Adrenal gland (tissue), 12 donors: ENCODE measurements around the gene SUCLG2. TPM values are rescaled to one million over a fixed set of nuclear protein-coding genes. Genes with fewer than 3 reads are reported as not detected.
A peak's percentile ranks its signal among the peaks of the same experiment; 100 is the strongest.

ENCODE experiments used
- DNase-seq, 7 donors: peaks; one replicate each; pipeline ENCODE4 v3.0.0-alpha.2; 2019 to 2020
- H3K27ac ChIP-seq, 5 donors: fragments of 200-600 bp; sonication (generic) in 4 of 5; 1 replicate in 3 of 5; 2 replicates in 2 of 5; pipeline versions ENCODE4 v1.5.1 to v1.8.0; 2016 to 2020; ENCODE audit warnings: mild to moderate bottlenecking in 1 of 5
- H3K27me3 ChIP-seq: fragments of 200-600 bp; 2 replicates; pipeline ENCODE4 v1.8.0; 2021
- H3K36me3 ChIP-seq, 2 donors: fragments of 200-600 bp; replicated peaks in 1 of 2; 1 replicate in 1 of 2; 2 replicates in 1 of 2; pipeline versions ENCODE4 v1.5.1 to v1.8.0; 2018 to 2022
- H3K4me1 ChIP-seq, 2 donors: fragments of 200-600 bp; replicated peaks in 1 of 2; 1 replicate in 1 of 2; 2 replicates in 1 of 2; pipeline versions ENCODE4 v1.5.1 to v1.8.0; 2018 to 2021
- H3K4me3 ChIP-seq, 4 donors: fragments of 200-600 bp; sonication (generic) in 3 of 4; one replicate each; pipeline ENCODE4 v1.5.1; 2016 to 2018
- H3K9me3 ChIP-seq, 3 donors: fragments of 200-600 bp; sonication (generic) in 1 of 3; replicated peaks in 1 of 3; 1 replicate in 2 of 3; 2 replicates in 1 of 3; pipeline versions ENCODE4 v1.5.1 to v1.8.0; 2016 to 2021
- POLR2A ChIP-seq, 2 donors: fragments of 450-650 bp; IDR thresholded peaks; one replicate each; pipeline ENCODE4 v1.6.1; 2017; ENCODE audit warnings: antibody characterized with exemption in 2 of 2, mild to moderate bottlenecking in 2 of 2, moderate library complexity in 1 of 2
- WGBS, 4 donors: extraction: QIAGEN DNeasy Blood & Tissue Kit in 2 of 4; methylation state at CpG; one replicate each; pipeline versions ENCODE4 v1.1.5 to v1.1.7; 2013 to 2017; 5-methylcytosine and 5-hydroxymethylcytosine counted together
- intact Hi-C, 2 donors: fragments of 100-400 bp; cut with DNase I; formaldehyde crosslinking; loops; one replicate each; pipeline versions ENCODE4 v1.14.1 to v1.15.0; 2022 to 2023
- polyA plus RNA-seq, 3 donors: library from polyadenylated mRNA; stranded (reverse); fragments of 200-250 nt in 2 of 3; fragments of 350-450 nt in 1 of 3; fragmentation: Illumina TruSeq in 1 of 3; extraction: RNeasy Lipid Tissue Mini Kit (QIAGEN cat#74804) in 1 of 3; gene quantifications; one replicate each; pipeline ENCODE4 v1.2.3, GENCODE V29; 2013 to 2014
- total RNA-seq, 9 donors: library from RNA; depleted of rRNA in 4 of 9; stranded (reverse); fragments of >200 nt in 4 of 9; fragments of 120-200 nt in 1 of 9; fragmentation: NEBNext Ultra II Directional in 1 of 9; extraction: Animal tissue kit (Norgen Biotek cat#: 25700) in 1 of 9; gene quantifications; one replicate each; pipeline versions ENCODE4 v1.1.0 to v1.2.4, GENCODE V29; 2013 to 2023
- TF ChIP-seq, protein P1 (sequence below), 6 experiments: fragments of 450-650 bp in 4 of 6; fragments of 200-600 bp in 2 of 6; sonication (generic) in 1 of 6; IDR thresholded peaks; 1 replicate in 5 of 6; 2 replicates in 1 of 6; pipeline versions ENCODE4 v1.5.1 to v1.8.0; 2016 to 2021; ENCODE audit warnings: antibody characterized with exemption in 6 of 6, mild to moderate bottlenecking in 2 of 6, moderate library complexity in 1 of 6
- donor health status: healthy with polysubstance abuse.
- donor health status: Bipolar disorder and iron deficiency.
- donor health status: DM: yes; HTN: yes; CAD: no.
- donor health status: DM: no; HTN: no; CAD: no.
- donor health status: DM: no; HTN: no; CAD: no.
- donor health status: DM: yes; HTN: yes; CAD: no.

SUCLG2 gene
- total and polyA plus RNA-seq, 12 donors: 24.4 to 115 (median 69.6) TPM

DNA sequence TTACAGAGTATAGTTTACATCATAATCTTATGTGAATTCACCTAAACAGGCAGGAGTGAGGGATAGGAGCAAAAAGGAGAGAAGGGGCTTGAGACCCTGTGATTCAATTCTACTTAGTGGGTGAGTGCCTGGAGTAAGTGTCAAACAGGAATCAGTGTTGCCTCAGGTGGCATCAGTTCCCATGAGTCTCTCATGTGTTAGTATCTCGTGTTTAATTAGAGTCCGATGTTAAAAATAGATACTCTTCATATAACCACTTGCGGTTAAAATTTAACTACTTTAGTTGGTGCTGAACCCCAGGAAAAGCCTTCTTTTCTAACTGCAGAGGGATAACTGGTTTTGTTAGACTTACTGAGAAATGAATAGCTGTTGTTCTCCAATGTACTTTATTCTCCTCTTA is 251.5 kb downstream of the SUCLG2 start:
- TF ChIP-seq, protein P1, sequence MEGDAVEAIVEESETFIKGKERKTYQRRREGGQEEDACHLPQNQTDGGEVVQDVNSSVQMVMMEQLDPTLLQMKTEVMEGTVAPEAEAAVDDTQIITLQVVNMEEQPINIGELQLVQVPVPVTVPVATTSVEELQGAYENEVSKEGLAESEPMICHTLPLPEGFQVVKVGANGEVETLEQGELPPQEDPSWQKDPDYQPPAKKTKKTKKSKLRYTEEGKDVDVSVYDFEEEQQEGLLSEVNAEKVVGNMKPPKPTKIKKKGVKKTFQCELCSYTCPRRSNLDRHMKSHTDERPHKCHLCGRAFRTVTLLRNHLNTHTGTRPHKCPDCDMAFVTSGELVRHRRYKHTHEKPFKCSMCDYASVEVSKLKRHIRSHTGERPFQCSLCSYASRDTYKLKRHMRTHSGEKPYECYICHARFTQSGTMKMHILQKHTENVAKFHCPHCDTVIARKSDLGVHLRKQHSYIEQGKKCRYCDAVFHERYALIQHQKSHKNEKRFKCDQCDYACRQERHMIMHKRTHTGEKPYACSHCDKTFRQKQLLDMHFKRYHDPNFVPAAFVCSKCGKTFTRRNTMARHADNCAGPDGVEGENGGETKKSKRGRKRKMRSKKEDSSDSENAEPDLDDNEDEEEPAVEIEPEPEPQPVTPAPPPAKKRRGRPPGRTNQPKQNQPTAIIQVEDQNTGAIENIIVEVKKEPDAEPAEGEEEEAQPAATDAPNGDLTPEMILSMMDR (IDR thresholded peaks at IDR 0.05): no peak
- TF ChIP-seq POLR2A (IDR thresholded peaks at IDR 0.05): no peak
- WGBS, 4 donors: 87 to 96% (median 95%) methylated on average over 3 of the region's 3 CpGs
- DNase-seq: no peak
- Histone ChIP-seq H3K4me3 (no peak overlapping the region), H3K27ac (no peak overlapping the region), H3K4me1 (no peaks in the 10 kb centered on the region), H3K36me3 (no peaks in the 10 kb centered on the region), H3K9me3 (no peaks in the 10 kb centered on the region), H3K27me3 (no peaks in the 10 kb centered on the region)
- intact Hi-C loops: no loop called here

DNA sequence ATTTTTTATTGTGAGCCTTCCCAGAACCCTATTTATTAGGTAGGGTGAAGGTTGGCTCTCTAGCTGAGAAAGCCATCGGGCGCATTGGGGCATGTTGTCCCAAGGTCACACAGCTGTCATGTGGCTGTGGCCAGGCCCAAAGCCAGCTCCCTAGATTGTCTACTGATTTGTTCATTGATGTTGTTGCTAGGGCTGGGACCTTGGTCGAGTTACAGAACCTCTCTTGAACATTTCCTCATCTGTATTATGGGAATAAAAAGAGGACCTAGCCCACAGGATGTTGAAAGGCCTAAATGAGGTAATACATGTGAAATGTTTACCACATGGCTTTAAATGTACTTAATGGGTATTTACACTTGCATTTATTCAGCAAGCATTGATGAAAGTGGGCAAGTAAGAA is 252.5 kb downstream of the SUCLG2 start:
- 43 to 74% (median 62%) methylated on average over 3 of the region's 3 CpGs for WGBS, 4 donors
- no peaks in the 10 kb centered on the region for H3K36me3 ChIP-seq
- H3K27me3 ChIP-seq: no peaks in the 10 kb centered on the region
- DNase-seq: peak in 6 of 7 donors; percentile 40 to 69 (median 64)
- no peak for TF ChIP-seq POLR2A (IDR thresholded peaks at IDR 0.05)
- TF ChIP-seq, protein P1 (IDR thresholded peaks at IDR 0.05): no peak
- no peaks in the 10 kb centered on the region for H3K4me1 ChIP-seq
- no peaks in the 10 kb centered on the region for H3K9me3 ChIP-seq
- H3K27ac ChIP-seq: no peak overlapping the region
- no peak overlapping the region for H3K4me3 ChIP-seq
- intact Hi-C loops: no loop called here

DNA sequence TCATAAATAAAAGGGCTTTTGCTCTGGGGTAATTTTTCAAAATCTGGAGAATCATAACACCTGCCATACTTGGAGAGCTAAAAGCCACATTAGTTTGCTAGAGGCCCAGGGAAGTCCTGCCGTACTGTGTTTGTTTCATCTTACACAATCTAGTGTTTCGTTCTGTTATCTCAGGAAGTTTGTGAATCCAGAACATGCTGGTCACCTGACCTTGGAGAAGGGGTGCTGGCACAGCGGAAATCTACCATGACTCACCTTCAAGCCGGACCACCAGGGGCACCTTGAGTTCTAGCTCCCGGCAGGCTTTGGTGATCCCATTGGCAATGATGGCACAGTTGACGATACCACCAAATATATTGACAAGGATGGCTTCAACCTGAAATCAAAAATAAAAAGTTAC is 253.9 kb downstream of the SUCLG2 start:
- no peaks in the 10 kb centered on the region for H3K27me3 ChIP-seq
- H3K27ac ChIP-seq: no peak overlapping the region
- H3K36me3 ChIP-seq: no peaks in the 10 kb centered on the region
- intact Hi-C loops: no loop called here
- no peak for TF ChIP-seq POLR2A (IDR thresholded peaks at IDR 0.05)
- TF ChIP-seq, protein P1 (IDR thresholded peaks at IDR 0.05): no peak
- H3K4me3 ChIP-seq: no peak overlapping the region
- H3K4me1 ChIP-seq: no peaks in the 10 kb centered on the region
- H3K9me3 ChIP-seq: no peaks in the 10 kb centered on the region
- DNase-seq: peak in 6 of 7 donors; percentile 39 to 61 (median 56)
- 57 to 72% (median 58%) methylated on average over 6 of the region's 6 CpGs for WGBS, 4 donors

DNA sequence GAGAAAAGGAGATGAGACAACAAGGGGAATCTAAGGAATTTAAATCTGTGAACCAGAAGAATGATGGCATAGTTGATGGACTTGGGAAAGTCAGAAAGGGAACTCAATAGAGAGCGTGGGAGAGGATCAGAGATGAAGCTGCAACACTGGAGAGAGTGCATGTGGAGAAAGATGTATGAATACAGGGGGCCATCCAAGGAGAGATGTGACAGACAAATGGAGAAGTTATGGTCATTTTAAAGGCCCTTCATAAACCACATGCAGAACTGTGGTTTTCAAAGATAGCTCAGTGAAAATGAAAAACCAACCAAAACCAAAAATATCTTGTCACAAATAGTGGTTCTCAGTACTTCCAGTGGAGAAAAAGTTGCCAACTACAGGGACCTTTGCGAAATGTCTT is 265.2 kb downstream of the SUCLG2 start:
- Histone ChIP-seq H3K27me3 (no peaks in the 10 kb centered on the region), H3K4me3 (no peak overlapping the region), H3K36me3 (no peaks in the 10 kb centered on the region), H3K4me1 (peaks cover 0 to 12% of the 10 kb centered on the region in 2 donors), H3K9me3 (no peaks in the 10 kb centered on the region), H3K27ac (no peak overlapping the region)
- intact Hi-C loops: loop anchor here in 1 of 2 donors (10.0 kb wide), 1 partner anchor 1486 kb away; no protein-coding TSS in a partner anchor
- TF ChIP-seq, protein P1 (IDR thresholded peaks at IDR 0.05): no peak
- TF ChIP-seq POLR2A (IDR thresholded peaks at IDR 0.05): no peak
- 69 to 74% (median 71%) methylated on average over 2 of the region's 2 CpGs for WGBS, 4 donors
- DNase-seq: no peak
